Fibroblast of lung (primary cell): Measurements from ENCODE around the gene USP1. TPM values are rescaled to one million over a fixed set of nuclear protein-coding genes. Genes with fewer than 3 reads are reported as not detected.

Experiments used
- DNase-seq, 2 donors: peaks; one replicate each; pipeline versions ENCODE4 v3.0.0 to v3.0.0-alpha.2; 2010; ENCODE audit warnings: low read depth in 2 of 2
- H2AFZ ChIP-seq: 2 replicates; pipeline ENCODE4 v1.5.1; 2012; ENCODE audit warnings: low read length, control low read depth, inconsistent platforms
- H3K27ac ChIP-seq: 2 replicates; pipeline ENCODE4 v1.5.1; 2011; ENCODE audit warnings: low read length, control low read depth; ENCODE audit not compliant: insufficient read depth
- H3K27me3 ChIP-seq: 2 replicates; pipeline ENCODE4 v1.5.1; 2011; ENCODE audit warnings: mild to moderate bottlenecking, low read length; ENCODE audit not compliant: control insufficient read depth, insufficient read depth
- H3K36me3 ChIP-seq: 2 replicates; pipeline ENCODE4 v1.5.1; 2011; ENCODE audit warnings: low read length; ENCODE audit not compliant: control insufficient read depth, insufficient read depth
- H3K4me1 ChIP-seq: 2 replicates; pipeline ENCODE4 v1.5.1; 2011; ENCODE audit warnings: low read length; ENCODE audit not compliant: control insufficient read depth, insufficient read depth; ENCODE audit errors: extremely low read depth
- H3K4me2 ChIP-seq: 2 replicates; pipeline ENCODE4 v1.5.1; 2011; ENCODE audit warnings: low read length, control low read depth; ENCODE audit not compliant: insufficient read depth; ENCODE audit errors: extremely low read depth
- H3K4me3 ChIP-seq, 4 experiments: fragments of 200-600 bp in 1 of 4; sonication (generic) in 1 of 4; replicated peaks in 1 of 4; 2 replicates each; pipeline ENCODE4 v1.5.1; 2011 to 2016; ENCODE audit warnings: low read length in 4 of 4, low read depth in 3 of 4, mild to moderate bottlenecking in 3 of 4, control low read depth in 2 of 4, inconsistent platforms in 1 of 4, mixed read lengths in 1 of 4; ENCODE audit not compliant: insufficient read depth in 1 of 4; ENCODE audit errors: control extremely low read depth in 1 of 4
- H3K79me2 ChIP-seq: 2 replicates; pipeline ENCODE4 v1.5.1; 2012; ENCODE audit warnings: mild to moderate bottlenecking, low read length, inconsistent platforms; ENCODE audit not compliant: control insufficient read depth, insufficient read depth
- H3K9ac ChIP-seq: 2 replicates; pipeline ENCODE4 v1.5.1; 2011; ENCODE audit warnings: mild to moderate bottlenecking, low read length, control low read depth; ENCODE audit not compliant: insufficient read depth
- H3K9me3 ChIP-seq: 2 replicates; pipeline ENCODE4 v1.5.1; 2012; ENCODE audit warnings: low read depth, low read length; ENCODE audit not compliant: control insufficient read depth, insufficient read depth
- H4K20me1 ChIP-seq: 2 replicates; pipeline ENCODE4 v1.5.1; 2011; ENCODE audit warnings: low read length; ENCODE audit not compliant: control insufficient read depth, insufficient read depth; ENCODE audit errors: extremely low read depth
- EZH2 ChIP-seq: IDR thresholded peaks from 2 replicates; pipeline ENCODE4 v1.5.1; 2012; ENCODE audit warnings: low read length, control low read depth, mild to moderate bottlenecking; ENCODE audit errors: missing control alignments
- polyA plus RNA-seq, 2 donors: library from polyadenylated mRNA; depleted of rRNA in 1 of 2; stranded (reverse) in 1 of 2; unstranded in 1 of 2; fragments of >200 nt; gene quantifications; 2 replicates each; pipeline ENCODE4 v1.2.1, GENCODE V29; 2011 to 2012; ENCODE audit warnings: missing spikeins in 1 of 2
- total RNA-seq: library from RNA; depleted of rRNA; stranded (reverse); fragments of >200 nt; gene quantifications from 2 replicates; pipeline ENCODE4 v1.2.1, GENCODE V29; 2014
- TF ChIP-seq, protein P1 (sequence below), 2 donors: IDR thresholded peaks in 1 of 2; conservative IDR thresholded peaks in 1 of 2; 1 replicate in 1 of 2; 2 replicates in 1 of 2; pipeline ENCODE4 v1.5.1; 2011 to 2012; ENCODE audit warnings: low read length in 2 of 2, control low read depth in 1 of 2, inconsistent platforms in 1 of 2, low read depth in 1 of 2, mild to moderate bottlenecking in 1 of 2

USP1 gene
- total and polyA plus RNA-seq, 2 donors (not counting 1 experiment from before 2014, with no cell fraction given): 17.3 to 19.5 TPM

GRCh38 chr1:62391369-62391971 lies 45.4 kb upstream of the USP1 start:
- no peaks in the 10 kb centered on the region for H3K79me2 ChIP-seq
- no peak for TF ChIP-seq EZH2
- TF ChIP-seq, protein P1, sequence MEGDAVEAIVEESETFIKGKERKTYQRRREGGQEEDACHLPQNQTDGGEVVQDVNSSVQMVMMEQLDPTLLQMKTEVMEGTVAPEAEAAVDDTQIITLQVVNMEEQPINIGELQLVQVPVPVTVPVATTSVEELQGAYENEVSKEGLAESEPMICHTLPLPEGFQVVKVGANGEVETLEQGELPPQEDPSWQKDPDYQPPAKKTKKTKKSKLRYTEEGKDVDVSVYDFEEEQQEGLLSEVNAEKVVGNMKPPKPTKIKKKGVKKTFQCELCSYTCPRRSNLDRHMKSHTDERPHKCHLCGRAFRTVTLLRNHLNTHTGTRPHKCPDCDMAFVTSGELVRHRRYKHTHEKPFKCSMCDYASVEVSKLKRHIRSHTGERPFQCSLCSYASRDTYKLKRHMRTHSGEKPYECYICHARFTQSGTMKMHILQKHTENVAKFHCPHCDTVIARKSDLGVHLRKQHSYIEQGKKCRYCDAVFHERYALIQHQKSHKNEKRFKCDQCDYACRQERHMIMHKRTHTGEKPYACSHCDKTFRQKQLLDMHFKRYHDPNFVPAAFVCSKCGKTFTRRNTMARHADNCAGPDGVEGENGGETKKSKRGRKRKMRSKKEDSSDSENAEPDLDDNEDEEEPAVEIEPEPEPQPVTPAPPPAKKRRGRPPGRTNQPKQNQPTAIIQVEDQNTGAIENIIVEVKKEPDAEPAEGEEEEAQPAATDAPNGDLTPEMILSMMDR (conservative IDR thresholded peaks at IDR 0.05 in 1 of 2, IDR thresholded peaks at IDR 0.05 in 1 of 2; ENCODE audit: low read depth in 1 of 2, low read length in 2 of 2): peak; percentile 29 to 54
- H3K27ac ChIP-seq: no peak overlapping the region
- H3K9me3 ChIP-seq: no peaks in the 10 kb centered on the region
- no peak overlapping the region for H2AFZ ChIP-seq
- H3K27me3 ChIP-seq: no peaks in the 10 kb centered on the region
- no peak overlapping the region for H3K4me3 ChIP-seq
- no peaks in the 10 kb centered on the region for H4K20me1 ChIP-seq
- peak in 1 of 2 donors; percentile 17 for DNase-seq
- H3K4me1 ChIP-seq: no peaks in the 10 kb centered on the region
- H3K9ac ChIP-seq: no peak overlapping the region
- no peaks in the 10 kb centered on the region for H3K36me3 ChIP-seq
- no peak overlapping the region for H3K4me2 ChIP-seq

DNA sequence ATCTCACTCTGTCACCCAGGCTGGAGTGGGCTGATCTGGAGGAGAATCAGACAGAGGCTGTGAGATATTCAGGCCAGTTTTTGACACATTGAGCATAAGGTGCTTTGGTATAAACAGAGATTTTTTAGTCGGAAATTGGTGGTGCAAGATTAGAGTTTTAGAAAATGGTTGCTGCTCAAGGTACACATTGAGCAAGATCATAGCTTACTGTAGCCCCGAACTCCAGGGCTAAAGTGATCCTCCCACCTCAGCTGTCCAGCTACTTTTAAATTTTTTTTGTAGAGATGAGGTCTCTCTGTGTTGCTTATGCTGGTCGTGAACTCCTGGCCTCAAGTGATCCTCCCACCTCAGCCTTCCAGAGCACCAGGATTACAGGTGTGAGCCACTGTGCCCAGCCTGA lies 43.9 kb upstream of the USP1 start:
- DNase-seq: no peak
- TF ChIP-seq EZH2: no peak
- TF ChIP-seq, protein P1 (conservative IDR thresholded peaks at IDR 0.05 in 1 of 2, IDR thresholded peaks at IDR 0.05 in 1 of 2; ENCODE audit: low read depth in 1 of 2, low read length in 2 of 2): no peak
- H3K27ac ChIP-seq: no peak overlapping the region
- H3K36me3 ChIP-seq: no peaks in the 10 kb centered on the region
- no peaks in the 10 kb centered on the region for H3K79me2 ChIP-seq
- H3K4me3 ChIP-seq: no peak overlapping the region
- no peak overlapping the region for H3K4me2 ChIP-seq
- no peaks in the 10 kb centered on the region for H4K20me1 ChIP-seq
- no peak overlapping the region for H3K9ac ChIP-seq
- H3K4me1 ChIP-seq: no peaks in the 10 kb centered on the region
- no peak overlapping the region for H2AFZ ChIP-seq
- no peaks in the 10 kb centered on the region for H3K9me3 ChIP-seq
- H3K27me3 ChIP-seq: no peaks in the 10 kb centered on the region

DNA sequence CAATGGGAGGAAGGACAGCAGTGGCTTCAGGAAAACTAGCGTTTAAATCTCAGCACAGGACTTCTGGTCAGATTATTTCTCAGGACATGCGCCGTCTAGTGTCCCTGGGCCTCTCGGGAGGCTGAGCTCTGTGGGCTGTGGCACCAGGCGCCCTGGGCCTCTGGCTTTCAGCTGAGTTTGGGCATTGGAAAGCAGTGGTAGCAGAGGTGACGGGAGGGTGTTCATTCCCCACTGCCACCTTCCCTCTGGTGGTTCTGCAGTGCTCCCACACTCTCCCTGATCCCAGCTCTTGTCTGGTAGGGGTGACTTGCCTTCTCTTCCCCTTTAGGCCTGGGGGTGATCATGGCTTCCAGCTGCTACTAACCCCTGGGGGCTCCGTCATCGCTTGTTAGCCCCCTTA lies 42.2 kb upstream of the USP1 start:
- H4K20me1 ChIP-seq: no peaks in the 10 kb centered on the region
- no peaks in the 10 kb centered on the region for H3K79me2 ChIP-seq
- no peaks in the 10 kb centered on the region for H3K27me3 ChIP-seq
- no peaks in the 10 kb centered on the region for H3K9me3 ChIP-seq
- H3K4me2 ChIP-seq: no peak overlapping the region
- TF ChIP-seq EZH2: no peak
- TF ChIP-seq, protein P1 (conservative IDR thresholded peaks at IDR 0.05 in 1 of 2, IDR thresholded peaks at IDR 0.05 in 1 of 2; ENCODE audit: low read depth in 1 of 2, low read length in 2 of 2): no peak
- no peak overlapping the region for H3K27ac ChIP-seq
- DNase-seq: no peak
- no peaks in the 10 kb centered on the region for H3K36me3 ChIP-seq
- H3K9ac ChIP-seq: no peak overlapping the region
- H3K4me3 ChIP-seq: no peak overlapping the region
- no peak overlapping the region for H2AFZ ChIP-seq
- no peaks in the 10 kb centered on the region for H3K4me1 ChIP-seq
